HG03460 (cell line): Measurements from ENCODE around the gene JAML.
A peak's percentile ranks its signal among the peaks of the same experiment; 100 is the strongest.

Source experiments
- ATAC-seq: cut with Tn5 transposase; IDR thresholded peaks from one replicate; pipeline ENCODE4 v1.9.1; 2021; ENCODE audit not compliant: unreplicated experiment

JAML gene

GRCh38 chr11:118224511-118225188, at the start of gene JAML:
JAML (minus strand) TSS chr11:118225011; CDS start chr11:118214866, 10,145 bp downstream.
- ATAC-seq: peak; percentile 39

DNA sequence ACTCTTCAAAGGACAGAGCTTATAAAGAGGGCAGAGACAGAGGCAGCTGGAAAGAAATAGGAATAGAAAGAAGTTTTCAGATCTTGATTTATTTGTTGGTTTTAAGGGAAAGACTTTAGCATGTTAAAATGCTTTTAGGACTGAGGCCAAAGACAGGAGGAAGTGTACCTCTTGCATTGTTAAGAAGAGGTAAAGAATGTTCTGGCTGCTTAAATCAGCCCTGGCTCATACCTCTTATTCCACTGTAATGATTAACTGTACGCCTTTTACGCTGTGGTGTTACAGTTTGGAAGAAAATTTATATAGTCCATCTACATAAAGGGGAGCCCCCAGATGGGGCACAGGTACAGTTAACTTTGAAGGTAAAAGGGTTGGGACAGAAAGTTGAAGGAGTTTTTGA, 49.4 kb upstream of the JAML start:
- ATAC-seq: no peak

DNA sequence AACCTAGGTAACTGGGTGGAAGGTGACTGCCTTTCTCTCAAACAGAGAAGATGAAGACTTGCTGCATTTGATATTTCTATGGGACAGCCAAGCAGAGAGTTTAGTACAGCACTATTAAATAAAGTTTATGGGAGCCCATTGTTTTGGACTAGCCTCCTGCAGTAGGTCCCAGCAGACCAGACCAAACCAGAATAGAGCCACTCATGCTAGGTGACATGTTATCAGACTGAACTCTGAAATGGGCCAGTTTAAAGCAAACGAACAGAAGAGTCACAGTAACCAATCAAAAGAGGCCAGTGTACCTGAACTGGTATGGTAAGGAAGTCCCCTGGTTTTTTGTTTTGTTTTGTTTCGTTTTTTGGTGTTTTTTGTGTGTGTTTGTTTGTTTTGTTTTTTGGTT, 47.2 kb upstream of the JAML start:
- ATAC-seq: no peak

- ATAC-seq: no peak
These were observed 42.7 kb upstream of the JAML start for GRCh38 chr11:118267486-118267885.

GRCh38 chr11:118265954-118266353, 41.1 kb upstream of the JAML start:
- no peak for ATAC-seq

DNA sequence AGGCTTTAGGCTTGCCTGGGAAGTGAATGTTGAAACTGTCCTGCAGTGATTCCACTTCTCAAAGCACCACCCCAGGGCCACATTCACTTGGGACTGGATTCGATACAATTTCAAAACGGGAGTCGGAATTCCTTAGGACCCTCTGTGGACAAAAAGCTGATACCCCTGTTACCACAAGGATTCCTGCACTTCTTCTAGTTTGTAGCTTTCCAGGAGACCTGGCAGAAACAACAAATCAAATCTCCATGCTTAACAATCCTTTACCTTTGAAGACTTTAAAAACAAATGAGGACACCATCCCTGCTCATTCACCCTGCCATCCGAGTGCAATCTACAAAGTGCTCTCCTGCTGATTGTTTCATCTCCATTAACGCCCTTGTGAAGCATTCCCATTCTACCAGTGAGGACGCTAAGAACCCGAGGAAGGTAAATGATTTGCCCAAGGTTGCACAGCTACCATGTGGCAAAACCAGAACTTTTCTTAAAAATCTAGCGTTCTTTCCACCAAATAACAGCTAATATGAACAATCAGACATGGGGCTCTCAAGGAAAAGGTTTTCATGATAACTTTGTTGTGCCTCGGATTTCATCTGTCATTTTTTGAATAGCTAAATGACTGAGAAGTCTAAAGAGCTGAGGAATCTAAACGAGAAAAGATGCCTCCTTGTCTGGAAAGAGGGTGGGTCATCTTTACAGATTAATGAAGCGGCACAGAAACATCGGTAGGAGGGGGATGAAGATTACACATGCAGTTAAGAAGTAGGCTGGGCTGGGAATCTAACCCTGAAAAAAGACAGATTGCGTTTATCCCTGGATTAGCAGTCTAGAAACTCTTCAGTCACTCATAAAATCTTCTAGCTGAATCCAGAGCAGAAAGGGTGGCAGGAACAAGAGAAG, 40.0 kb upstream of the JAML start:
- no peak for ATAC-seq

- ATAC-seq: no peak
These were observed 39.1 kb upstream of the JAML start, which contains the start of gene MPZL2 for GRCh38 chr11:118263695-118264568. MPZL2 (minus strand) TSS chr11:118264297; CDS start chr11:118264153, 144 bp downstream.

GRCh38 chr11:118263112-118263511, 38.3 kb upstream of the JAML start:
- no peak for ATAC-seq

DNA sequence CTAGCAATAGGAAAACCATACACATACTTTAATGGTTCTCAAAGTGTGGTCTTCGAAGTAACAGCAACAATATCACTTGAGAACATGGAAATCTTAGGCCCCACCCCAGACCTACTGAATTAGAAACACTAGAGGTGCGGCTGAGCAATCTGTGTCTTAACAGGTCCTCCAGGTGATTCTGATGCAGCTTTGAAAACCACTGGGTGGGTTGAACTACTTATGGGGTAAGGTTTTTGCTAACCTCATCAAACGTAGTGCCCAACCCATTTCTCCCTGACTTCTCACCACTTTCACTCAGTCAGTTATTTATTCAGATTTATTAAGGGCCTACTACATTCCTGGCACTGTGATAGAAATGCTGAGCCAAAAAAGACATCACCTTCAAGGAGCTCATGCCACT, 35.5 kb upstream of the JAML start:
- no peak for ATAC-seq

GRCh38 chr11:118259138-118259537, 34.3 kb upstream of the JAML start:
- no peak for ATAC-seq

DNA sequence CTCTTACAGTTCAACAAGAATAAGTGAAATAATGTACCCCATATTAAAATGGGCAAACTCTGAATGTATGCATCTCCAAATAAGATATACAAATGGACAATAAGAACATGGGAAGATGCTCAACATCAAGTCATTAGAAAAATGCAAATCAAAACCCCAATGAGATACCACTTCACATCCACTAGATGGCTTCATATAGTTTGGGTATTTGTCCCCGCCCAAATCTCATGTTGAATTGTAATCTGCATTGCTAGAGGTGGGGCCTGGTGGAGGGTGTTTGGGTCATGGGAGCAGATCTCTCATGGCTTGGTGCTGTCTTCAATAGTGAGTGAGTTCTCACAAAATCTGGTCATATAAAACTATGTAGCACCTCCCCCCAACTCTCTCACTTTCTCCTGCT, 33.6 kb upstream of the JAML start:
- ATAC-seq: no peak

DNA sequence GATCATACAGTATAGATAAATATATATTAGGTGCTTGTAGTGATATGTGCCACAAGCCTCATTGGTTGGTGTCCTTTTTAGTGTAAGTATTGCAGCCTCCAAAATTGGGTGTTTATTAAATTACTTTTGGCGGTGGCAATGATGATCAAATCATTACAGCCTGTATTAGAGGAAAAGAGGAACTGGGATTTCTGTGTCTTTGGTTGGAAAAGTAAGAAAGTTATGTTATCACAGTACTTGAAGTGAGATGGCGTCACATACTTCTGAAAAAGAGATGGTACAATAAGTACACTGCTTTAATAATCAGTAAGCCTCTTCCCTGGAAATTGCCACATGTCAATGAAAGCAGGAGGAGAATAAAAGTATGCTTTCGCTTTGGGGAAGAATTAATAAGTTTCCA, 27.9 kb upstream of the JAML start:
- ATAC-seq: peak; percentile 14

GRCh38 chr11:118251858-118252652, 27.2 kb upstream of the JAML start, which contains the start of gene MPZL3:
MPZL3 (minus strand) TSS chr11:118252365; CDS start chr11:118252294, 71 bp downstream.
- peak; percentile 71 for ATAC-seq

- no peak for ATAC-seq
These were observed 22.2 kb upstream of the JAML start for GRCh38 chr11:118247041-118247440.

DNA sequence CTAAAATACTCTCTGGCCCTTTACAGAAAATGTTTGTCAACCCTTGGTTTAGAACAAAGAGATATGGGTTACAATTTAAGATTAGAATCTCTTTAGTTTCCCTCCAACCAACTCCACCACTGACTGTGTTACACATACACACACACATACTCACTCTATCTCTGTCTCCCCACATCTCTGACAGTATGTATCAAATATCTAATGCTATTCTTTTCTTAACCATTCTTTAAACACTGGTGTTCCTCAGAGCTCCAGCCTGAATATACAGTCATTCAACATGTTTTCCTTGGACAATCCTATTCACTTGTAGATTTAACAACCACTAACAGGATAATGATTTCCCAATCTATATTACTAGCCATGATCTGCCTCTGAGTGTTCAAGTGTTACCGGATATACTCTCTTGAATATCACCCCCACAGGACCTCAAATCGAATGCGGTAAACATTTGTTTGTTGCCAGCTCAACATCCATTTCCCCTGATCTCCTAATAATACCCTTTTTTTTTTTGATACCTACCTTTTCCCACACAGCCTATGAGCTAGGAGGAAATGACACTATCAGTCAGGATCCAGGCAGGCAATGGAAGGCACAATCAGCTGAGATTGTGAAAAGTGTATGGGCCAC, 21.2 kb upstream of the JAML start:
- ATAC-seq: no peak

DNA sequence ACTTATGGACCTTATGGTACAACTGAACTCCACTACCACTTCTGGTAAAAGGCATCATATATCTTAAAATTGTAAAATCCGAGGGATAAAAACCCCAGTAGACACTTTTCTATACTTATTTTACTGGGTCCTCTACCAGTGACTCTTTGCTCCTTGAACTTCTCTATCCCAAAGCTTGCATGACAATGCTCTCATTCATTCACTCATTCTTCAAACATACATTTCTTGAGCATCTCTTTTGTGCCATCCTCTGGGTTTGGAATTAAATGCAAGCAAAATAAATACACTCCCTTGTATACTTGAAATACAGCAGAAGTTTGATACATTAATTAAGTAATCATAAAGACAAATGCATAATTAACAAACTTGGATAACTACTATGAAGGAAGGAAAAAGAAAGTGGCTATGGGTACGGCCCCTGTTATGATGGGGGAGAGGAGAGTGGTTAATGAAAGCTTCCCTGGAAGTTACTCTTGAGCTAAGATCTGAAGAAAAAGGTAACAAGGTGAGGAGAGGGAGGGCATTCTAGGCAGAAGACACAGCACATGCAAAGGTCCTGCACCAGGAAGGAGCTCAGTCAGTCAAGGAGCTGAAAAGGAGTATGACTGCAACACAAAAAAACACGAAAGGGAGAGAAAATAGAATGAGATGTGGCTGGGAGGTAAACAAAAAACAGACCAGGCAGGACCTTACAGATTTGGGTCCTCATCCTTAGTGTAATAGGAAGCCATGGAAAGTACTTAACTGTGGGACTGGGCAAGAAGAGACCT, 19.4 kb upstream of the JAML start:
- no peak for ATAC-seq

- ATAC-seq: no peak
These were observed 18.4 kb upstream of the JAML start for GRCh38 chr11:118243161-118243560.

- no peak for ATAC-seq
These were observed 16.9 kb upstream of the JAML start for GRCh38 chr11:118241764-118242098.
